DMS 273 (cell line): Measurements from ENCODE around the gene SPEF2.

Experiments used
- DNase-seq: peaks from one replicate; lab custom pipeline; 2025; ENCODE audit not compliant: unreplicated experiment; lab: John Stamatoyannopoulos, UW

The SPEF2 gene, protein sequence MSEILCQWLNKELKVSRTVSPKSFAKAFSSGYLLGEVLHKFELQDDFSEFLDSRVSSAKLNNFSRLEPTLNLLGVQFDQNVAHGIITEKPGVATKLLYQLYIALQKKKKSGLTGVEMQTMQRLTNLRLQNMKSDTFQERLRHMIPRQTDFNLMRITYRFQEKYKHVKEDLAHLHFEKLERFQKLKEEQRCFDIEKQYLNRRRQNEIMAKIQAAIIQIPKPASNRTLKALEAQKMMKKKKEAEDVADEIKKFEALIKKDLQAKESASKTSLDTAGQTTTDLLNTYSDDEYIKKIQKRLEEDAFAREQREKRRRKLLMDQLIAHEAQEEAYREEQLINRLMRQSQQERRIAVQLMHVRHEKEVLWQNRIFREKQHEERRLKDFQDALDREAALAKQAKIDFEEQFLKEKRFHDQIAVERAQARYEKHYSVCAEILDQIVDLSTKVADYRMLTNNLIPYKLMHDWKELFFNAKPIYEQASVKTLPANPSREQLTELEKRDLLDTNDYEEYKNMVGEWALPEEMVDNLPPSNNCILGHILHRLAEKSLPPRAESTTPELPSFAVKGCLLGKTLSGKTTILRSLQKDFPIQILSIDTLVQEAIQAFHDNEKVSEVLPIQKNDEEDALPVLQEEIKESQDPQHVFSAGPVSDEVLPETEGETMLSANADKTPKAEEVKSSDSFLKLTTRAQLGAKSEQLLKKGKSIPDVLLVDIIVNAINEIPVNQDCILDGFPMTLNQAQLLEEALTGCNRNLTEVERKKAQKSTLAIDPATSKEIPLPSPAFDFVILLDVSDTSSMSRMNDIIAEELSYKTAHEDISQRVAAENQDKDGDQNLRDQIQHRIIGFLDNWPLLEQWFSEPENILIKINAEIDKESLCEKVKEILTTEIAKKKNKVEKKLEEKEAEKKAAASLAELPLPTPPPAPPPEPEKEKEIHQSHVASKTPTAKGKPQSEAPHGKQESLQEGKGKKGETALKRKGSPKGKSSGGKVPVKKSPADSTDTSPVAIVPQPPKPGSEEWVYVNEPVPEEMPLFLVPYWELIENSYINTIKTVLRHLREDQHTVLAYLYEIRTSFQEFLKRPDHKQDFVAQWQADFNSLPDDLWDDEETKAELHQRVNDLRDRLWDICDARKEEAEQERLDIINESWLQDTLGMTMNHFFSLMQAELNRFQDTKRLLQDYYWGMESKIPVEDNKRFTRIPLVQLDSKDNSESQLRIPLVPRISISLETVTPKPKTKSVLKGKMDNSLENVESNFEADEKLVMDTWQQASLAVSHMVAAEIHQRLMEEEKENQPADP (N-terminal part only)

DNA sequence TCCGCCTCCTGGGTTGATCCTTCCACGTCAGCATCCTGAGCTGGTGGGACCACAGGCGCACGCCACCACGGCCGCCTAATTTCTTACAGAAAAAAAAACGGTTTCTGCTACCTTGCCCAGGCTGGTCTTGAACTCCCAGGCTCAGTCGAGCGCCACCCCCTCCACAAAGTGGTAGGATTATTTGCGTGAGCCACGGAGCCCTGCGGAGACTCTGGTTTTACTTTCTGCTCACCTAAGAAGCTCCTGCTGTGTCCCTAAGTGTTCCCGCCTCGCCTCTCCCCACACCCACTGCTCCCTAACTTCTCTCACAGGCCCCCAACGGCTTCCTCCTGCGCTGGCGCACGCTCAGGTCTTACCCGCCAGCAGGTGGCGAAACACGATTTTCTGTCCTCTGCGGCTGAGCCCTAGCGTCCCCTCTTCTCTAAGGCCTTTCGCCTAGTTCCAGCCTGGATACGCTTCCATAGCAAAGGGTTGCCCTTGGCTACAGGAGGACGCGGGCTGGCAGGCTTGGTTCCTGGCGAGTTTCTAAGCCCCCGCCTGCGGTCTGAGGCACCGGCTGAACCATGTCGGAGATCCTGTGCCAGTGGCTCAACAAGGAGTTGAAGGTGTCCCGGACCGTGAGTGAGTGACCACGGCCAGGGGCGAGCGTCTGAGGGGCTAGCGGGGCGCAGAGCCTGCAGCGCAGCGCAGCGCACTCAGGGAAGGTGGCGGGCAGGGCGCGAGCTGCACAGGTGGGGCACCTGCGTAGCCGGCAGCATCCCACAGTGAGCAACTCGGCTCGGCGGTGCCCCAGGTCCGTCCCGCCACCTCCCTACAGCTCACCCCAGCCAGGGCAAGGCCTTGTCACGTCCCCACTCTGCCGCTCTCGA is at the start of gene SPEF2:
SPEF2 (plus strand) TSS at position 429 of the 869 bp plus-strand sequence; CDS start at position 564, 135 bp downstream.
- peak; percentile 95 for DNase-seq

- no peak for DNase-seq
Measured at GRCh38 chr5:35575578-35575977, 42.1 kb upstream of the SPEF2 start.

DNA sequence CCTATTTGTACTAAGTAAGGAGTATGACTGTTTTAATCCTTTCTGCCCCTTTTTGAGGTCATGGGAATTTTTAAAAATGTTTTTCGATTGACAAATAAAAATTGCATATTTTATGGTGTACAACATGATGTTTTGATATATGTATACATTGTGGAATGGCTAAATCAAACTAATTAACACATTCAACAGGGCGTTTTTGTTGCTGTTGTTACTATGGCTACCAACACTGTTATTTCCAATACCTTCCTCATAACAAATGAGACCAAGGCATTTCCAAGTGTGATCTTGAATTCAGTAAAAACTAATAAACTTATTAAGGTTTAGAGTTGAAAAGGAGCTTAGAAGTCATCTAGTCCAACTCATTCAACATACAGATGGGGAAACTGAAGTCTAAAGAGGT is 30.2 kb upstream of the SPEF2 start:
- no peak for DNase-seq

DNA sequence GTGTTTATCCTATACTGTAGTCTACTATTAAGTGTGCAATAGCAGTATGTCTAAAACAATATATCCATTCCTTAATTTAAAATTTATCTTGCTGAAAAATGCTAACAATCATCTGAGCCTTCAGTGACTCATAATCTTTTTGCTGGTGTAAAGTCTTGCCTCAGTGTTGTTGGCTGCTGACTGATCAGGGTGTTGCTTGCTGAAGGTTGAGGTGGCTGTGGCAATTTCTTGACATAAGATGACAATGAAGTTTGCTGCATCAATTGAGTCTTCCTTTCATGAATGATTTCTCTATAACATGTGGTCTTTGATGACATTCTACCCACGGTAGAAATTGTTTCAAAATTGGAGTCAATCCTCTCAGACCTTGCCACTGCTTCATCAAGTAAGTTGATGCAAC is 24.3 kb upstream of the SPEF2 start:
- no peak for DNase-seq

DNA sequence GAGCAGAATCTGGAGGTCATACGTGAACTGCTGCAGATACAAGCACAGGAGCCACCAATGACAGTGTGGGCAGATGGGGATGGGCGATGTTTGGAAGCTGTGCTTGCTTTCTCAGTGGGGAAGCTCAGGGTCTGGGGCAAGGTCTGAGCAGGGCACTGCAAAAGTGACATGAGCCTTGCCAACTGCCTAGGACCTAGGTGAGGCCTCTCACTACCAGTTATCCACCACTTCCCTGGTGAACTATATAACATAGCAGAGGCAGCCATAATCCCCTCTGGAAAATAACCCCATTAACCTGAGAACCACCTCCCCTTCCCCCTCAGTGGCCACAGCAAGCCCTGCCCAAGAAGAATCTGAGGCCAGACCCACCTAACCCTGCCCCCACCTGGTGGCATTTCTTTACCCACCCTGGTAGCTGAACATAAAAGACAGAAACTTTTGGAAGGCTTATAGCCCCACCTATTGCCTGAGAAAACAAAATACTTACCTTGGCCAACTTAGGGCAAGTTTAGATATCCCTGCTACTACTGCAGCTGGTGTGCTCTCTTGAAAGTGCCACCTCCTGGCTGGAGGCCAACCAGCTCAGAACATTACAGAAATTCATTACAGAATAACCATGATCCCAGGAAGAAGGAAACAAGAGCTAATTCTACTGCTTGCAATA is 18.8 kb upstream of the SPEF2 start:
- DNase-seq, result peak; percentile 30

GRCh38 chr5:35600591-35600990 is 17.1 kb upstream of the SPEF2 start:
- no peak for DNase-seq

GRCh38 chr5:35608881-35609779 is 8.5 kb upstream of the SPEF2 start:
- no peak for DNase-seq

DNA sequence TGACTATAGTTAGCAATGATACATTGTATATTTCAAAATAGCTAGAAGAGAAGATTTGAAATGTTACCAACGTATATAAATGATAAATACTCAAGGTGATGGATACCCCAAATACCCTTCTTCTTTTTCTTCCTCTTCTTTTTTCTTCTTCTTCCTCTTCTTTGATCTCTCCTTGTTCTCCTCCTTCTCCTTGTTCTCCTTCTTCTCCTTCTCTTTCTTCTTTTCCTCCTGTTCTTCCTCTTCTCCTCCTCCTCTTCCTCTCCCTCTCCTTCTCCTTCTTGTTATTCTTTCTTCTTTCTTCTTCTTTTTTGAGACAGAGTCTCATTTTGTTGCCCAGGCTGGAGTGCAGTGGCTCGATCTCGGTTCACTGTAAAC is 616 bp upstream of the SPEF2 start:
- DNase-seq, result no peak

GRCh38 chr5:35618304-35618636 is 607 bp downstream of the SPEF2 start:
- no peak for DNase-seq

DNA sequence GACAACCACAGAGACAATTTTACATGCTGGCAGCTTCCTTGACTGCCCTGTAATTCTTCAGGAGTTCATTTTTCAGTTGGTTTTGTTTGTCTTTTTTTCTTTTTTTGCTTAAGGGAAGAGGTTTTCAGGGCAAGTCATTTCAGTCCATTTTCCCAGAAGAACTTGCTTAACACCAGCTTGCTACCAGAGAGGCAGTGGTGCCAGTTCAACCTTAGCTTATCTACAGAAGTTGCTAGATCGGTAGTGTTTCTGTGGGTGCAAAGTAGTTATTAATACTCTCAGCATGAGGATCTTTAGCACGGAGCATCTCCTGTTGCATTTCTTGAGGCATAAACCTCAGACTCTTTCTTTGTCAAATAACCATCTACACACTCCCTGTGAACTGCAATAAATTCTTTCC is 1.1 kb downstream of the SPEF2 start:
- DNase-seq, result no peak

DNA sequence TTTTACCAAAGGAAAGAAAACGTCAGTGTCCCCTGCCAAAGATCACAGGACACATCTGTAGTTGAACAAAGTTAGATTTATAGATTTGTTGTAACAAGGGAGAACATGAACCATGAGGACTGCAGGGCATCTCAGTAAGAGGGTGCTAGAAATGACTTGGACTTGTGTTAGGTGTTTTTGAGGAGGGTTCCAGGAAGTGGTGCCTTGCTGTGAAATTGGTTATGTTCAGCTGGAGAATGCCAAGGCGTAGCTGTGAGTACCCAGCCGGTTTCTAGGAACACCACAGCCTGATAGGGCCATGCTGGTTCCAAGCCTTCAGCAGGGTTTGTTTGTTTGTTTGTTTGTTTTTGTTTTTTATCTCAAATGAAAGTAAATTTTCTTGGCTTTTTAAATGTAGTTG is 5.3 kb downstream of the SPEF2 start:
- DNase-seq, result no peak

DNA sequence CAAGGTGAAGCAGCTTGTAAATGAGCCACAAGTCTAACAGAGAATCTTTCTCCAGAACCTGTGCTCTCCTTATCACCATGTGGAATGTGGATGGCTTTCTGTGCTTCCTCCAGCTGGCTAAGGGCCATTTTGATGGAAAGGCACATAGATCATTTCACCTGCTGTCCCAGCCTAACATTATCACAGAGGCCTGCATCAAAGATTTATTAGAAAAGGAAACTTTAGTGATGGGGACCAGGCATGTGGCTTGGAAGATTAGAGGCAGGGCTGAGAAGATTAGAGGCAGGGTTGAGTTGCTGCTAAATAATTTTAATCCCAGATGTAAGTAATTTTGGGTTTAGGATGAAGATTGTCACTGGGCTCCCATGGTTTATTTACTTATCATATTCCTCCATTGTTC is 6.3 kb downstream of the SPEF2 start:
- DNase-seq, result no peak

- no peak for DNase-seq
Measured at GRCh38 chr5:35626108-35626507, 8.4 kb downstream of the SPEF2 start.

GRCh38 chr5:35626553-35626952 is 8.9 kb downstream of the SPEF2 start:
- DNase-seq, result no peak

GRCh38 chr5:35634326-35634725 is 16.7 kb downstream of the SPEF2 start:
- no peak for DNase-seq

GRCh38 chr5:35640623-35641022 is 23.0 kb downstream of the SPEF2 start:
- DNase-seq, result no peak

GRCh38 chr5:35644543-35644942 is 26.9 kb downstream of the SPEF2 start:
- no peak for DNase-seq

- no peak for DNase-seq
Measured at GRCh38 chr5:35647128-35647527, 29.5 kb downstream of the SPEF2 start.

DNA sequence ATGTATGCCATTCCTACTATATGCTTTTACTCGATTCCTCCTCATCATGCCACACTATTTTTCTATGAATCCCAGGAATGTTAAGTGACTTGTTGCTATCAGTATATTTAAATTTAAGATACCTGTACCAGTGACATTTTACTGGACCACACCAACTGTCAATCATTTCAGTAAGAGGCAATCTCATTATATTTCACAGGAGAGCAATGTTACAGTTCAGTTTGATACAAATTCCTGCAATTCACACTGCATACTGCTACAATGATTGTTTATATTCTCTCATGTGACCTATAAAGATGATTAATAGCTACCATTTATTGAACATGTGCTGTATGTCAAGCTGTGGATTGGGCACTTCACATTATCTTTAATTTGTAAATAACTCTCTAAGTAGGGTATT is 30.0 kb downstream of the SPEF2 start:
- DNase-seq, result no peak
